Activated T-cell treated with anti-CD3 and anti-CD28 coated beads, Interleukin-2, amount 50 U/mL, for 4 hours (primary cell): ENCODE results near the gene NSMCE1. TPM values are rescaled to one million over a fixed set of nuclear protein-coding genes. Genes with fewer than 3 reads are reported as not detected.
"Not testable (repeated sequence)": the region's sequence is repeated elsewhere in the genome, so short reads cannot be mapped to it uniquely, and the experiment has no call there.

Source experiments
- ATAC-seq, 2 donors: fragments of 200-7000 bp; cut with Tn5 transposase; one replicate each; pipeline ENCODE4 v1.10.0; 2021
- DNase-seq: peaks from one replicate; pipeline ENCODE4 v3.0.0-alpha.2; 2020
- H3K27me3 Mint-ChIP-seq: one replicate; pipeline ENCODE4 v1.8.0; 2021; ENCODE audit warnings: low read depth, mixed read lengths
- H3K36me3 Mint-ChIP-seq: one replicate; pipeline ENCODE4 v1.8.0; 2022; ENCODE audit warnings: mixed read lengths; ENCODE audit not compliant: insufficient read depth
- H3K4me1 Mint-ChIP-seq: one replicate; pipeline ENCODE4 v1.8.0; 2021; ENCODE audit warnings: low read depth, mixed read lengths
- H3K4me3 Mint-ChIP-seq: one replicate; pipeline ENCODE4 v1.8.0; 2021; ENCODE audit warnings: mild to moderate bottlenecking, moderate library complexity, mixed read lengths
- H3K9me3 Mint-ChIP-seq: one replicate; pipeline ENCODE4 v1.8.0; 2021; ENCODE audit warnings: mixed read lengths
- total RNA-seq, 3 donors: library from RNA; stranded (reverse); gene quantifications; one replicate each; pipeline ENCODE4 v1.2.1, GENCODE V29; 2021

Gene NSMCE1
- total RNA-seq, 3 donors from 2014 or later, result 109 to 111 (median 111) TPM

GRCh38 chr16:27248036-27248435, 20.5 kb downstream of the NSMCE1 start:
- H3K36me3 Mint-ChIP-seq, result peaks cover 25% of the 10 kb centered on the region
- H3K4me1 Mint-ChIP-seq, result peaks cover 79% of the 10 kb centered on the region
- H3K9me3 Mint-ChIP-seq, result no peaks in the 10 kb centered on the region
- no peaks in the 10 kb centered on the region for H3K27me3 Mint-ChIP-seq
- ATAC-seq (no peak), DNase-seq (no peak)
- no peak overlapping the region for H3K4me3 Mint-ChIP-seq

DNA sequence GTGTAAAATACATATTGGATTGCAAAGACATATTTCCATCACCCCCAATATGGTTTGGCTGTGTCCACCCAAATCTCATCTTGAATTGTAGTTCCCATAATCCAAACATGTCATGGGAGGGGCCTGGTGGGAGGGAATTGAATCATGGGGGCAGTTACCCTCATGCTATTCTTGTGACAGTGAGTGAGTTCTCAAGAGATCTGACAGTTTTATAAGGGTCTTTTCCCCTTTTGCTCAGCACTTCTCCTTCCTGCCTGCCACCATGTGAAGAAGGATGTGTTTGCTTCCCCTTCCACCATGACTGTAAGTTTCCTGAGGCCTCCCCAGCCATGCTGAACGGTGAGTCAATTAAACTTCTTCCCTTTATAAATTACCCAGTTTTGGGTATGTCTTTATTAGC, 21.5 kb downstream of the NSMCE1 start:
- H3K27me3 Mint-ChIP-seq, DNase-seq, H3K4me3 Mint-ChIP-seq, H3K9me3 Mint-ChIP-seq, ATAC-seq: not testable (repeated sequence)
- H3K4me1 Mint-ChIP-seq, result peaks cover 80% of the 10 kb centered on the region
- peaks cover 21% of the 10 kb centered on the region for H3K36me3 Mint-ChIP-seq

GRCh38 chr16:27246439-27246838, 22.1 kb downstream of the NSMCE1 start:
- Mint-ChIP-seq H3K4me3 (no peak overlapping the region), H3K4me1 (peaks cover 78% of the 10 kb centered on the region), H3K9me3 (no peaks in the 10 kb centered on the region), H3K36me3 (peaks cover 16% of the 10 kb centered on the region), H3K27me3 (no peaks in the 10 kb centered on the region)
- no peak for ATAC-seq
- DNase-seq, result no peak

GRCh38 chr16:27245276-27246172, 23.0 kb downstream of the NSMCE1 start:
- no peaks in the 10 kb centered on the region for H3K9me3 Mint-ChIP-seq
- H3K4me3 Mint-ChIP-seq, result no peak overlapping the region
- ATAC-seq (peak; percentile 88 to 90), DNase-seq (no peak)
- no peaks in the 10 kb centered on the region for H3K27me3 Mint-ChIP-seq
- H3K36me3 Mint-ChIP-seq, result peaks cover 14% of the 10 kb centered on the region
- H3K4me1 Mint-ChIP-seq, result peaks cover 77% of the 10 kb centered on the region

DNA sequence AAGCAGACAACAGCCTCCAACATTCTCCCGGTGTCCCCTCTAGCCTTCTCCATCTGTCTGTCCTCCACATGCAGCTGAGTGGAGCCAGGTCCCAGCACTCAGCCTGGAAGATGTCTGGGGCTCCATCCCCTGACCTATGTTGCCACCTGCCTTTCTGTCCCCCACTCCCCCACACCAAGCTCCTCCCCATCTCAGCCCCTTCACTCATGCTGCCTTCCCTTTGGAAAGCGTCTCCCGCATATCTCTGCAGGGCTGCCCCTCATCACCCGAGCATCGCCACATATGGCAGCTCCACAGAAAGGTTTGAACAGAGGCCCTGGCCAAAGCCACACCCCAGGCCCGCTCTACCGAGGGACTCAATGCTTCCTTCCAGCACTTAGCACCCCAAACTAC, 24.2 kb downstream of the NSMCE1 start:
- H3K27me3 Mint-ChIP-seq, result no peaks in the 10 kb centered on the region
- H3K4me1 Mint-ChIP-seq, result peaks cover 76% of the 10 kb centered on the region
- no peak overlapping the region for H3K4me3 Mint-ChIP-seq
- no peaks in the 10 kb centered on the region for H3K9me3 Mint-ChIP-seq
- no peak for DNase-seq
- peaks cover 14% of the 10 kb centered on the region for H3K36me3 Mint-ChIP-seq
- ATAC-seq, result no peak

- H3K36me3 Mint-ChIP-seq, result peaks cover 14% of the 10 kb centered on the region
Measured at GRCh38 chr16:27243725-27244362, 24.7 kb downstream of the NSMCE1 start.

DNA sequence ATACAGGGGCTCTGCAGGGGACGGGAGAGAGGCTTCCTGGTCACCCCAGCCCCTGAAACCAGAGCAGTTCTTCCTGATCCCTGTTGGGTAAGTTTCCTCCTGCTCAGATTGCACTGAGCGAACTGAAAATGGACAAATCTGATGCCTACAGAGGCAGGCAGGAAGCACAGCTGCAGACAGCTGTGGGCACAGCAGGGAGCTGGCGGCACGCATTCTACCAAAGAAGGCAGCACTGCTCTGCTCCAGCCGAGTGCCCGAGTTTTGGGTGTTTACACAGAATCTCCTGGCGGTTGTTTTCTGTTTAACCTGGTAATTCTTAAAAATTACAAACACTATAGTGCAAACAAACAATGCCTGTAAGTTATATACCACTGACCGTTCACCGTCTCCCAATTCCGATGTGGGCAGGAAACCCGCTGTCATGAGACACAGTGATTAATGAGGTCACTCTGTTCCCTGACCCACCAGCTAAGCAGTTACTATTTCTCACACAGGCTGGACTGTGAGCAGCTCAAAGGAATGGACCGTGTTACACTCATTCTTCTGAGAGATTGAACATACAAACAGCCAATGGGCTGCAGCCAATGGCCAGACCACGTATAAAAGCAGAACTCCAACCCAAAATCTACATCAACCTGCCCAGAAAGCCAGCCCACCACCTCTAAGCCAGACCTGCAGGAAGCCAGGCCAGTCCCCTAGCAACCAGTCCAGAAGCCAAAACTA, 25.5 kb downstream of the NSMCE1 start:
- Mint-ChIP-seq H3K27me3 (no peaks in the 10 kb centered on the region), H3K4me3 (peak overlapping the region; percentile 65), H3K4me1 (peaks cover 85% of the 10 kb centered on the region), H3K36me3 (peaks cover 11% of the 10 kb centered on the region), H3K9me3 (no peaks in the 10 kb centered on the region)
- DNase-seq (no peak), ATAC-seq (peak in 1 of 2 donors; percentile 42)

More at GRCh38 chr16:27243725-27244362, 24.7 kb downstream of the NSMCE1 start:
- no peak overlapping the region for H3K4me3 Mint-ChIP-seq
- peaks cover 80% of the 10 kb centered on the region for H3K4me1 Mint-ChIP-seq
- no peak for DNase-seq
- no peaks in the 10 kb centered on the region for H3K9me3 Mint-ChIP-seq
- H3K27me3 Mint-ChIP-seq, result no peaks in the 10 kb centered on the region
- no peak for ATAC-seq

- H3K4me3 Mint-ChIP-seq, result peak overlapping the region; percentile 65
- no peak for DNase-seq
Measured at GRCh38 chr16:27242398-27242797, 26.2 kb downstream of the NSMCE1 start.

GRCh38 chr16:27241658-27242057, 26.9 kb downstream of the NSMCE1 start:
- Mint-ChIP-seq H3K4me1 (peaks cover 87% of the 10 kb centered on the region), H3K9me3 (no peaks in the 10 kb centered on the region), H3K36me3 (peaks cover 4% of the 10 kb centered on the region), H3K4me3 (no peak overlapping the region), H3K27me3 (no peaks in the 10 kb centered on the region)
- DNase-seq (no peak), ATAC-seq (no peak)

More at GRCh38 chr16:27242398-27242797, 26.2 kb downstream of the NSMCE1 start:
- no peaks in the 10 kb centered on the region for H3K9me3 Mint-ChIP-seq
- no peaks in the 10 kb centered on the region for H3K27me3 Mint-ChIP-seq
- H3K4me1 Mint-ChIP-seq, result peaks cover 87% of the 10 kb centered on the region
- H3K36me3 Mint-ChIP-seq, result peaks cover 7% of the 10 kb centered on the region
- ATAC-seq, result no peak

DNA sequence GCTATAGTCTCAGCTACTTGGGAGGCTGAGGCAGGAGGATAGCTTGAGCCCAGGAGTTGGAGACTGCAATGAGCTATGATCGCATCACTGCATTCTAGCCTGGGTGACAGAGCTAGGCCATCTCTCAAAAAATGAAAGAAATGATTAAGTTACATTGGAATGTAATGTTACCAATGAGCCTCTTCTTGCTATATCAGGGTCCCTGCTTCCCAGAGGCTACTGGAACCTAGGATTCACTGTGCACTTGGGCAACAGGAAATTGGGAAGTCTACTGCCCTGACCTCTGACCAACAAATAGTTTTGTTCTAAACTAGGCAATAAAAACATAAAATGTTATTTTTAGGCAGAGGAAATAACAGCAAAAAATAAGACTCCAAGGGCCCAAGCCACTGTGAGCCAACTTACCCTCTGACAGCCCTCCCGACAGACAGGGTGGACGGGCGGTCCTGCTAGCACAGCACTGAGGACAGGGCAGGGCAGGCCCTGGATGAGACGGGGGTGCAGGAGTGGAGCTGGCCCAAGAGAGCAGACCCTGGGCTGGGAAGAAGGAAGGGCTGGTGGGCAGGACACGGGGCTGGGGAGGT, 27.5 kb downstream of the NSMCE1 start:
- Mint-ChIP-seq H3K27me3 (no peaks in the 10 kb centered on the region), H3K9me3 (no peaks in the 10 kb centered on the region), H3K4me1 (peaks cover 82% of the 10 kb centered on the region), H3K4me3 (no peak overlapping the region), H3K36me3 (peaks cover 4% of the 10 kb centered on the region)
- ATAC-seq (no peak), DNase-seq (no peak)

- DNase-seq (no peak), ATAC-seq (no peak)
- Mint-ChIP-seq H3K4me1 (peaks cover 82% of the 10 kb centered on the region), H3K4me3 (no peak overlapping the region), H3K27me3 (no peaks in the 10 kb centered on the region), H3K9me3 (no peaks in the 10 kb centered on the region), H3K36me3 (peaks cover under 1% of the 10 kb centered on the region)
Measured at GRCh38 chr16:27239906-27240655, 28.5 kb downstream of the NSMCE1 start.

GRCh38 chr16:27239026-27239425, 29.5 kb downstream of the NSMCE1 start:
- Mint-ChIP-seq H3K27me3 (no peaks in the 10 kb centered on the region), H3K9me3 (no peaks in the 10 kb centered on the region), H3K4me3 (no peak overlapping the region), H3K4me1 (peaks cover 82% of the 10 kb centered on the region), H3K36me3 (peaks cover 3% of the 10 kb centered on the region)
- ATAC-seq, result no peak
- DNase-seq, result no peak

- Mint-ChIP-seq H3K4me1 (peaks cover 82% of the 10 kb centered on the region), H3K27me3 (no peaks in the 10 kb centered on the region), H3K9me3 (no peaks in the 10 kb centered on the region), H3K4me3 (peak overlapping the region; percentile 80), H3K36me3 (peaks cover 3% of the 10 kb centered on the region)
- no peak for DNase-seq
- ATAC-seq, result no peak
Measured at GRCh38 chr16:27238591-27238990, 30.0 kb downstream of the NSMCE1 start.
